Epithelial cell of proximal tubule (primary cell): Measurements from ENCODE around the gene NID1. TPM values are rescaled to one million over a fixed set of nuclear protein-coding genes. Genes with fewer than 3 reads are reported as not detected.
"Not testable (repeated sequence)": the region's sequence is repeated elsewhere in the genome, so short reads cannot be mapped to it uniquely, and the experiment has no call there.

Experiments used
- DNase-seq: peaks from one replicate; pipeline ENCODE4 v3.0.0-alpha.2; 2011; ENCODE audit warnings: low read depth
- H3K4me3 ChIP-seq: 2 replicates; pipeline ENCODE4 v1.5.1; 2011; ENCODE audit warnings: low read depth, mild to moderate bottlenecking, low read length
- CTCF ChIP-seq: conservative IDR thresholded peaks from 2 replicates; pipeline ENCODE4 v1.5.1; 2012; ENCODE audit warnings: low read depth, mild to moderate bottlenecking, low read length
- total RNA-seq: library from RNA; depleted of rRNA; stranded (reverse); fragments of >200 nt; gene quantifications from 2 replicates; pipeline ENCODE4 v1.2.3, GENCODE V29; 2015

NID1 gene
- total RNA-seq, 1 donor from 2014 or later: 23.2 TPM

GRCh38 chr1:235968831-235969230 lies 96.1 kb downstream of the NID1 start:
- TF ChIP-seq CTCF: no peak
- no peak overlapping the region for H3K4me3 ChIP-seq
- DNase-seq: no peak

- not testable (repeated sequence) for DNase-seq
These were observed 98.8 kb downstream of the NID1 start for GRCh38 chr1:235966134-235966533.

GRCh38 chr1:235960809-235961208 lies 104.1 kb downstream of the NID1 start:
- TF ChIP-seq CTCF: no peak
- H3K4me3 ChIP-seq: no peak overlapping the region
- no peak for DNase-seq

More at GRCh38 chr1:235966134-235966533, 98.8 kb downstream of the NID1 start:
- not testable (repeated sequence) for H3K4me3 ChIP-seq

GRCh38 chr1:235958021-235958420 lies 106.9 kb downstream of the NID1 start:
- DNase-seq: no peak
- H3K4me3 ChIP-seq: no peak overlapping the region
- no peak for TF ChIP-seq CTCF

- no peak for TF ChIP-seq CTCF
- DNase-seq: no peak
- no peak overlapping the region for H3K4me3 ChIP-seq
These were observed 109.1 kb downstream of the NID1 start for GRCh38 chr1:235955777-235956176.

- no peak for DNase-seq
- TF ChIP-seq CTCF: peak; percentile 1
- no peak overlapping the region for H3K4me3 ChIP-seq
These were observed 110.3 kb downstream of the NID1 start for GRCh38 chr1:235954306-235955283.

GRCh38 chr1:235953801-235954200 lies 111.1 kb downstream of the NID1 start:
- no peak for TF ChIP-seq CTCF
- no peak overlapping the region for H3K4me3 ChIP-seq
- peak; percentile 33 for DNase-seq
